Testis (tissue), 2 donors: ENCODE data around the gene LRRC41.
"Not testable (repeated sequence)": the region's sequence is repeated elsewhere in the genome, so short reads cannot be mapped to it uniquely, and the experiment has no call there.

Experiments used
- POLR2A ChIP-seq: fragments of 450-650 bp; IDR thresholded peaks from one replicate; pipeline ENCODE4 v1.6.1; 2017; ENCODE audit warnings: antibody characterized with exemption, mild to moderate bottlenecking, moderate library complexity
- TF ChIP-seq, protein P1 (sequence below), 3 experiments: fragments of 450-650 bp in 2 of 3; fragments of 200-600 bp in 1 of 3; sonication (generic) in 1 of 3; IDR thresholded peaks; one replicate each; pipeline ENCODE4 v1.5.1; 2016 to 2019; ENCODE audit warnings: antibody characterized with exemption in 3 of 3, mild to moderate bottlenecking in 2 of 3, moderate library complexity in 1 of 3

DNA sequence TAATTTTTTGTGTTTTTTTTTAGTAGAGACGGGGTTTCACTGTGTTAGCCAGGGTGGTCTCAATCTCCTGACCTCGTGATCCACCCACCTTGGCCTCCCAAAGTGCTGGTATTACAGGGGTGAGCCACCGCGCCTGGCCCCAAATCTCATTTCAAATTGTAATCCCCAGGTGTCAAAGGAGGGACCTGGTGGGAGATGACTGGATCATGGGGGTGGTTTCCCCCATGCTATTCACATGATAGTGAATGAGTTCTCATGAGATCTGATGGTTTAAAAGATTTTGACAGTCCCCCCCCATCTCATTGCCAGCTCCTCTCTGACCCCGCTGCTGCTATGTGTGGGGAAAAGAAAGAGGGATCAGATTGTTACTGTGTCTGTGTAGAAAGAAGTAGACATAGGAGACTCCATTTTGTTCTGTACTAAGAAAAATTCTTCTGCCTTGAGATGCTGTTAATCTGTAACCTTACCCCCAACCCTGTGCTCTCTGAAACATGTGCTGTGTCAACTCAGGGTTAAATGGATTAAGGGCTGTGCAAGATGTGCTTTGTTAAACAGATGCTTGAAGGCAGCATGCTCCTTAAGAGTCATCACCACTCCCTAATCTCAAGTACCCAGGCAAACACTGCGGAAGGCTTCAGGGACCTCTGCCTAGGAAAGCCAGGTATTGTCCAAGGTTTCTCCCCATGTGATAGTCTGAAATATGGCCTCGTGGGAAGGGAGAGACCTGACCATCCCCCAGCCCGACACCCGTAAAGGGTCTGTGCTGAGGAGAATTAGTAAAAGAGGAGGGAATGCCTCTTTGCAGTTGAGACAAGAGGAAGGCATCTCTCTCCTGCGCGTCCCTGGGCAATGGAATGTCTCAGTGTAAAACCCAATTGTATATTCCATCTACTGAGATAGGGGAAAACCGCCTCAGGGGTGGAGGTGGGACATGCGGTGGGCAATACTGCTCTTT lies 16.8 kb upstream of the LRRC41 start:
- TF ChIP-seq, protein P1, sequence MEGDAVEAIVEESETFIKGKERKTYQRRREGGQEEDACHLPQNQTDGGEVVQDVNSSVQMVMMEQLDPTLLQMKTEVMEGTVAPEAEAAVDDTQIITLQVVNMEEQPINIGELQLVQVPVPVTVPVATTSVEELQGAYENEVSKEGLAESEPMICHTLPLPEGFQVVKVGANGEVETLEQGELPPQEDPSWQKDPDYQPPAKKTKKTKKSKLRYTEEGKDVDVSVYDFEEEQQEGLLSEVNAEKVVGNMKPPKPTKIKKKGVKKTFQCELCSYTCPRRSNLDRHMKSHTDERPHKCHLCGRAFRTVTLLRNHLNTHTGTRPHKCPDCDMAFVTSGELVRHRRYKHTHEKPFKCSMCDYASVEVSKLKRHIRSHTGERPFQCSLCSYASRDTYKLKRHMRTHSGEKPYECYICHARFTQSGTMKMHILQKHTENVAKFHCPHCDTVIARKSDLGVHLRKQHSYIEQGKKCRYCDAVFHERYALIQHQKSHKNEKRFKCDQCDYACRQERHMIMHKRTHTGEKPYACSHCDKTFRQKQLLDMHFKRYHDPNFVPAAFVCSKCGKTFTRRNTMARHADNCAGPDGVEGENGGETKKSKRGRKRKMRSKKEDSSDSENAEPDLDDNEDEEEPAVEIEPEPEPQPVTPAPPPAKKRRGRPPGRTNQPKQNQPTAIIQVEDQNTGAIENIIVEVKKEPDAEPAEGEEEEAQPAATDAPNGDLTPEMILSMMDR (IDR thresholded peaks at IDR 0.05), result not testable (repeated sequence)
- TF ChIP-seq POLR2A, result not testable (repeated sequence)
